Testis (tissue), 2 donors: ENCODE results near the gene CAMTA1.

Source experiments
- CTCF ChIP-seq, 3 experiments: fragments of 450-650 bp in 2 of 3; fragments of 200-600 bp in 1 of 3; sonication (generic) in 1 of 3; IDR thresholded peaks; one replicate each; pipeline ENCODE4 v1.5.1; 2016 to 2019; ENCODE audit warnings: antibody characterized with exemption in 3 of 3, mild to moderate bottlenecking in 2 of 3, moderate library complexity in 1 of 3
- POLR2A ChIP-seq: fragments of 450-650 bp; IDR thresholded peaks from one replicate; pipeline ENCODE4 v1.6.1; 2017; ENCODE audit warnings: antibody characterized with exemption, mild to moderate bottlenecking, moderate library complexity

GRCh38 chr1:7113136-7113535 is 327.9 kb downstream of the CAMTA1 start:
- TF ChIP-seq CTCF (IDR thresholded peaks at IDR 0.05) (no peak), POLR2A (no peak)
